Measurements from ENCODE around the gene ZMIZ1. TPM values are rescaled to one million over a fixed set of nuclear protein-coding genes. Genes with fewer than 3 reads are reported as not detected.

ZMIZ1 gene
- total RNA-seq, 1 donor from 2014 or later = 14.7 TPM

- DNase-seq (ENCODE audit: low read depth in 2 of 2) = no peak
These were observed 115.9 kb downstream of the ZMIZ1 start for GRCh38 chr10:79184657-79185056.

- DNase-seq (ENCODE audit: low read depth in 2 of 2) = peak in 1 of 2 donors; percentile 21
These were observed 116.5 kb downstream of the ZMIZ1 start for GRCh38 chr10:79185067-79185774.

GRCh38 chr10:79185796-79186374, 117.1 kb downstream of the ZMIZ1 start:
- no peak for DNase-seq (ENCODE audit: low read depth in 2 of 2)

- no peak for DNase-seq (ENCODE audit: low read depth in 2 of 2)
These were observed 117.8 kb downstream of the ZMIZ1 start for GRCh38 chr10:79186486-79187120.

GRCh38 chr10:79187121-79187940, 118.6 kb downstream of the ZMIZ1 start:
- no peak for DNase-seq (ENCODE audit: low read depth in 2 of 2)

GRCh38 chr10:79188154-79188965, 119.6 kb downstream of the ZMIZ1 start:
- no peak for DNase-seq (ENCODE audit: low read depth in 2 of 2)

GRCh38 chr10:79189181-79189580, 120.4 kb downstream of the ZMIZ1 start:
- DNase-seq (ENCODE audit: low read depth in 2 of 2) = no peak

GRCh38 chr10:79189853-79190435, 121.2 kb downstream of the ZMIZ1 start:
- no peak for DNase-seq (ENCODE audit: low read depth in 2 of 2)

GRCh38 chr10:79190740-79191261, 122.0 kb downstream of the ZMIZ1 start:
- peak in 1 of 2 donors; percentile 29 for DNase-seq (ENCODE audit: low read depth in 2 of 2)

GRCh38 chr10:79191951-79192676, 123.3 kb downstream of the ZMIZ1 start:
- peak in 1 of 2 donors; percentile 28 for DNase-seq (ENCODE audit: low read depth in 2 of 2)

- peak; percentile 43 to 76 for DNase-seq (ENCODE audit: low read depth in 2 of 2)
These were observed 123.9 kb downstream of the ZMIZ1 start for GRCh38 chr10:79192677-79193003.

GRCh38 chr10:79193694-79194382, 125.1 kb downstream of the ZMIZ1 start:
- DNase-seq (ENCODE audit: low read depth in 2 of 2) = no peak

- DNase-seq (ENCODE audit: low read depth in 2 of 2) = peak; percentile 87 to 89
These were observed 126.5 kb downstream of the ZMIZ1 start for GRCh38 chr10:79195091-79195923.

GRCh38 chr10:79196470-79197461, 128.0 kb downstream of the ZMIZ1 start:
- peak; percentile 67 to 84 for DNase-seq (ENCODE audit: low read depth in 2 of 2)

GRCh38 chr10:79197558-79197957, 128.8 kb downstream of the ZMIZ1 start:
- no peak for DNase-seq (ENCODE audit: low read depth in 2 of 2)

- DNase-seq (ENCODE audit: low read depth in 2 of 2) = no peak
These were observed 131.6 kb downstream of the ZMIZ1 start for GRCh38 chr10:79200346-79200745.

- DNase-seq (ENCODE audit: low read depth in 2 of 2) = no peak
These were observed 132.9 kb downstream of the ZMIZ1 start for GRCh38 chr10:79201706-79202105.

Data from lung microvascular endothelial cell (primary cell).